Fibroblast of villous mesenchyme (primary cell): ENCODE measurements around the gene CHD2. TPM values are rescaled to one million over a fixed set of nuclear protein-coding genes. Genes with fewer than 3 reads are reported as not detected.

Experiments
- DNase-seq: peaks from one replicate; pipeline ENCODE4 v3.0.0-alpha.2; 2010; ENCODE audit warnings: low read depth
- H3K4me3 ChIP-seq: 2 replicates; pipeline ENCODE4 v1.5.1; 2011; ENCODE audit warnings: low read depth, mild to moderate bottlenecking, low read length
- CTCF ChIP-seq: IDR thresholded peaks from 2 replicates; pipeline ENCODE4 v1.5.1; 2012; ENCODE audit warnings: low read depth, mild to moderate bottlenecking, low read length; ENCODE audit not compliant: insufficient read depth
- total RNA-seq: library from RNA; depleted of rRNA; stranded (reverse); fragments of >200 nt; gene quantifications from 2 replicates; pipeline ENCODE4 v1.2.3, GENCODE V29; 2012

Gene CHD2
- total RNA-seq, 1 donor = 102 TPM

- H3K4me3 ChIP-seq = no peak overlapping the region
- DNase-seq = no peak
- TF ChIP-seq CTCF = no peak
Observed at GRCh38 chr15:92949604-92950249, 49.6 kb downstream of the CHD2 start.

- H3K4me3 ChIP-seq = no peak overlapping the region
- DNase-seq = no peak
- no peak for TF ChIP-seq CTCF
Observed at GRCh38 chr15:92951800-92952457, 51.8 kb downstream of the CHD2 start.

- H3K4me3 ChIP-seq = no peak overlapping the region
- TF ChIP-seq CTCF = no peak
- no peak for DNase-seq
Observed at GRCh38 chr15:92952458-92952850, 52.3 kb downstream of the CHD2 start.

- DNase-seq = no peak
- no peak for TF ChIP-seq CTCF
- H3K4me3 ChIP-seq = no peak overlapping the region
Observed at GRCh38 chr15:92953566-92953965, 53.4 kb downstream of the CHD2 start.

- no peak for TF ChIP-seq CTCF
- no peak for DNase-seq
- no peak overlapping the region for H3K4me3 ChIP-seq
Observed at GRCh38 chr15:92954002-92954401, 53.9 kb downstream of the CHD2 start.

- H3K4me3 ChIP-seq = no peak overlapping the region
- no peak for DNase-seq
- TF ChIP-seq CTCF = peak; percentile 28
Observed at GRCh38 chr15:92954578-92954977, 54.5 kb downstream of the CHD2 start.
